MM.1S (cell line): ENCODE results near the gene GNPDA2.

ENCODE experiments used
- CTCF ChIP-seq: fragments of 300-600 bp; sonication (generic); IDR thresholded peaks from 2 replicates; pipeline ENCODE4 v1.5.1; 2016; ENCODE audit warnings: antibody characterized with exemption, low read length, mixed read lengths
- EZH2 ChIP-seq: fragments of 300-600 bp; sonication (generic); optimal IDR thresholded peaks from 2 replicates; pipeline ENCODE3; 2017; ENCODE audit warnings: low read depth, mild to moderate bottlenecking, antibody characterized with exemption, low read length, mixed read lengths
- EZH2phosphoT487 ChIP-seq: fragments of 300-600 bp; sonication (generic); IDR thresholded peaks from 2 replicates; pipeline ENCODE4 v1.6.1; 2018; ENCODE audit warnings: antibody characterized with exemption, low read length

- TF ChIP-seq CTCF (no peak), EZH2phosphoT487 (no peak), EZH2 (no peak)
Observed at GRCh38 chr4:44704673-44705072, 21.7 kb downstream of the GNPDA2 start.
